Bronchial epithelial cell (primary cell): ENCODE data around the gene CORIN. TPM values are rescaled to one million over a fixed set of nuclear protein-coding genes. Genes with fewer than 3 reads are reported as not detected.

Source experiments
- DNase-seq: peaks from one replicate; pipeline ENCODE4 v3.0.0-alpha.2; 2010; ENCODE audit warnings: low read depth
- FAIRE-seq: peaks from 2 replicates; lab custom pipeline; 2011; peaks lifted over from hg19 to GRCh38; lab: Jason Lieb, UNC
- H3K27me3 ChIP-seq: 2 replicates; pipeline ENCODE4 v1.5.1; 2011; ENCODE audit warnings: low read length; ENCODE audit not compliant: control insufficient read depth, insufficient read depth
- H3K36me3 ChIP-seq: 2 replicates; pipeline ENCODE4 v1.5.1; 2011; ENCODE audit warnings: low read length; ENCODE audit not compliant: control insufficient read depth, insufficient read depth
- H3K4me3 ChIP-seq: 2 replicates; pipeline ENCODE4 v1.5.1; 2011; ENCODE audit warnings: mild to moderate bottlenecking, low read depth, low read length, control low read depth
- total RNA-seq: library from RNA; depleted of rRNA; stranded (reverse); fragments of >200 nt; gene quantifications from 2 replicates; pipeline ENCODE4 v1.2.1, GENCODE V29; 2014
- TF ChIP-seq, protein P1 (sequence below): IDR thresholded peaks from 2 replicates; pipeline ENCODE4 v1.5.1; 2011; ENCODE audit warnings: mild to moderate bottlenecking, moderate library complexity, low read length, control low read depth, inconsistent platforms; ENCODE audit not compliant: insufficient read depth, severe bottlenecking

Gene CORIN
- total RNA-seq, 1 donor from 2014 or later = 0.26 TPM

DNA sequence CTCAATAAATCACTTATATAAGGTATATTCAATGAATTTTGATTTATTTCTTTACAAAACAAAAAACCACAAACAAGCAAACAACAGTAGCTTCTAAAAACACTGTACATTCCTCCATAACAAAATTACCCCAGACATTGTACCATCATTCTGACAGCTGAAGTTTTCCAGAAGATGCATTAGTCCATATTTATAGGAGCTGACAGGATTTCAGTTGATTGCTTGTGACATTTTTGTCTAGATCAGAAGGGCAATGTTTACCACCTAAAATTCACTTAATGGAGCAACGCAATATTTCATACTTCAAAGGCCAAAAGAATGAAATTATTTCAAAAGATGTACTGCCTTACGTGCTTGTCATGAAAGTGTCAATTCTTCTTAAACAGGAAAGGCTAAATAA, 185.8 kb downstream of the CORIN start:
- H3K27me3 ChIP-seq = peaks cover 2% of the 10 kb centered on the region
- H3K4me3 ChIP-seq = no peak overlapping the region
- no peaks in the 10 kb centered on the region for H3K36me3 ChIP-seq
- TF ChIP-seq, protein P1, sequence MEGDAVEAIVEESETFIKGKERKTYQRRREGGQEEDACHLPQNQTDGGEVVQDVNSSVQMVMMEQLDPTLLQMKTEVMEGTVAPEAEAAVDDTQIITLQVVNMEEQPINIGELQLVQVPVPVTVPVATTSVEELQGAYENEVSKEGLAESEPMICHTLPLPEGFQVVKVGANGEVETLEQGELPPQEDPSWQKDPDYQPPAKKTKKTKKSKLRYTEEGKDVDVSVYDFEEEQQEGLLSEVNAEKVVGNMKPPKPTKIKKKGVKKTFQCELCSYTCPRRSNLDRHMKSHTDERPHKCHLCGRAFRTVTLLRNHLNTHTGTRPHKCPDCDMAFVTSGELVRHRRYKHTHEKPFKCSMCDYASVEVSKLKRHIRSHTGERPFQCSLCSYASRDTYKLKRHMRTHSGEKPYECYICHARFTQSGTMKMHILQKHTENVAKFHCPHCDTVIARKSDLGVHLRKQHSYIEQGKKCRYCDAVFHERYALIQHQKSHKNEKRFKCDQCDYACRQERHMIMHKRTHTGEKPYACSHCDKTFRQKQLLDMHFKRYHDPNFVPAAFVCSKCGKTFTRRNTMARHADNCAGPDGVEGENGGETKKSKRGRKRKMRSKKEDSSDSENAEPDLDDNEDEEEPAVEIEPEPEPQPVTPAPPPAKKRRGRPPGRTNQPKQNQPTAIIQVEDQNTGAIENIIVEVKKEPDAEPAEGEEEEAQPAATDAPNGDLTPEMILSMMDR = no peak
- no peak for FAIRE-seq
- DNase-seq = no peak

DNA sequence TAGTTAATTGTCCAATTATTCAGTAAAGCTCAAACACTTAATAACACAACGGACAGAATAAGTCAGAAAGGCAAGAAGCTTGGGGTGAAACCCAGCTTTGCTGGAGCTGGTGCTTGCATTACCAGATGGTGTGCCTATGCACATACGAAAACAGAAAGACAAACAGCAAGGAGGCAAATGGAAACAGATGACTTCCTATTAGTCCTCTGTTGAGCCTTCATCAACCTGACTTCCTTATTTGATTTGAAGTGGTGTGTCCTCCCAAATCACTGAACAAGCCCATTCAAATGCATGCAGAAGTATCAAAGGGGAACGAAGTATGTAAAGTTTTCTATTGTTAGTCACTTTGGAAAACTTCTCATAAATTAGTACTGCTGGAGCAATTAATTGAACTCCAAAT, 186.6 kb downstream of the CORIN start:
- H3K36me3 ChIP-seq = no peaks in the 10 kb centered on the region
- DNase-seq (no peak), FAIRE-seq (no peak)
- TF ChIP-seq, protein P1 = no peak
- H3K4me3 ChIP-seq = no peak overlapping the region
- H3K27me3 ChIP-seq = peaks cover 2% of the 10 kb centered on the region

DNA sequence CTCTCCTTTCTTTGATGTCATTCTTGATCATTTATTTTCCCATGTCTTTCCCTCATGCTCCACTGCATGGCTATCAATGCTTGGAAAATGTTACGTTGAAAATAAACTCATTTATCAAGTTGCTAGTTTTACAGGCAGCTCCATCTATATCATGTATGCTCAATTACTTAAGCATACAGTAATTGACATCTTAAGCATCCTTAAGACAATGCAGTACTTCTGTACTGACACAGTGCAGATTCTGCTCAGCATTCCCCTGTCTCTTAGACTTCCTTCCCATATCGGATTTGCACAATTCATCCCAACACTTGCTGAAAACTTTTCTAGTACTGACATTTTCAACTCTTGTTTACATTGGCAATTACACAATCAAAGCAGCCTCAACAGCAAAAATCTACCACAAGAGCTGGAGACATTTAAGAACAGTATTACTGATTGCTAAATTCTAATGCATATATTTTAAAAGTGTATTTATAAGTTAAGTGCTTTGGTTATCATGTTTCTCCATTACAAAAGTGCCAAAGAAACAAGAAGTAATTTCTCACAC, 187.2 kb downstream of the CORIN start:
- Histone ChIP-seq H3K27me3 (peaks cover 2% of the 10 kb centered on the region), H3K4me3 (no peak overlapping the region), H3K36me3 (no peaks in the 10 kb centered on the region)
- FAIRE-seq = no peak
- TF ChIP-seq, protein P1 = no peak
- no peak for DNase-seq

DNA sequence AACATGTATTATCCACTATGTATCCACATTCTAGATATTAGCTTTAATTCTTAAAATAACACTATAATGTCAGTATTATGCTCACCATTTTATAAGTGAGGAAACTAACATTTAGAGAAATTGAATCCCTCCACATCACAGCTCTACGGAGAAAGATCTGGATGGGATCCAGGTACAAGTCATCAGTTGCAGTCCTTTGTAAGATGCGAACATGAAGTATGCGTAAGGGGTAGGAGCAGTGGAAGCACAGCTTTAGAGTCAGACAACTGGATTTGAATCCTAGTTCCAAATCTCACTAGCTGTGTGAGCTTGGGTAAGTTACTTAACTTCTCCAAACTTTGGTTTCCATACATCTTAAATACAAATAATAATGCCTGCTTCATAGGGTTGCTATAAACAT, 190.3 kb downstream of the CORIN start:
- DNase-seq (no peak), FAIRE-seq (no peak)
- H3K36me3 ChIP-seq = no peaks in the 10 kb centered on the region
- TF ChIP-seq, protein P1 = no peak
- H3K27me3 ChIP-seq = peaks cover 2% of the 10 kb centered on the region
- H3K4me3 ChIP-seq = no peak overlapping the region

DNA sequence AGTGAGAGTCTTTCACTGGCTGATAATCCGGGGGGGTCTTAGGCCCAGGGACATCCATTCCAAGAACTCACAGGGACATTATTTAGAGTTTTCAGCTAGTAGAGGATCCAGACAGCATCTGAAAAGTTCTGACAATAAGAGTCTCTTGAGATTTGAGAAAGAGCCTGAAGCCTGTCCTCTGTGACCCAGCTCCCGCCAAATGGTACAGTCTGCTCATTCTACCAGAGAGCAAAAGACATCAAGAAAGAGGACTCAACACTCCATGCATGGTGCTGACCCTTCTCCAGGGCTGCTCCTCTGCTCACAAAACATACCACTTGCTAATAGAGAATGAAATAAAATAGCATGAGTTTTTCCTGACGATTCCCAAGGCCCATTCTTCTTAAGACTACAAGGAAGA, 190.8 kb downstream of the CORIN start:
- Histone ChIP-seq H3K4me3 (no peak overlapping the region), H3K27me3 (peaks cover 2% of the 10 kb centered on the region), H3K36me3 (no peaks in the 10 kb centered on the region)
- DNase-seq = no peak
- TF ChIP-seq, protein P1 = no peak
- no peak for FAIRE-seq

DNA sequence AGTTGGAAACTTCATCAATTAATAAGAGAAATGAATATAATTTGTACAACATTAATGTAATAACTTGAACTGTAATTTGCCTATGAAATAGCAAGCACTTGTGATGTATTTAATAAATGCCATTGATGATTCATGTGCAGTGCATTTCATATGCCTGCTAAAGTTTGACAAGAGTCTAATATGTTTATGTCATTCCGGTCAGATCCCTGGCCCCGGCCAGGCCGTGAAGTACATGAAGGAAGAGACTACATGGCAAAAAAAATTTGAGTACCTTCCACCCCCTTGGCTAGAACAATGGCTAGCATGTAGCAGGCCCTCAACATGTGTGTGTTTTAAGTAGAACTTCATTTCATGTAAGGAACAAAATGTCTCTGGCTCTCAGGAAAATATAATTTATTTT, 191.5 kb downstream of the CORIN start:
- DNase-seq (no peak), FAIRE-seq (no peak)
- Histone ChIP-seq H3K4me3 (no peak overlapping the region), H3K36me3 (no peaks in the 10 kb centered on the region), H3K27me3 (peaks cover 2% of the 10 kb centered on the region)
- TF ChIP-seq, protein P1 = no peak
